Measurements from ENCODE around the gene GRAMD1B.

DNA sequence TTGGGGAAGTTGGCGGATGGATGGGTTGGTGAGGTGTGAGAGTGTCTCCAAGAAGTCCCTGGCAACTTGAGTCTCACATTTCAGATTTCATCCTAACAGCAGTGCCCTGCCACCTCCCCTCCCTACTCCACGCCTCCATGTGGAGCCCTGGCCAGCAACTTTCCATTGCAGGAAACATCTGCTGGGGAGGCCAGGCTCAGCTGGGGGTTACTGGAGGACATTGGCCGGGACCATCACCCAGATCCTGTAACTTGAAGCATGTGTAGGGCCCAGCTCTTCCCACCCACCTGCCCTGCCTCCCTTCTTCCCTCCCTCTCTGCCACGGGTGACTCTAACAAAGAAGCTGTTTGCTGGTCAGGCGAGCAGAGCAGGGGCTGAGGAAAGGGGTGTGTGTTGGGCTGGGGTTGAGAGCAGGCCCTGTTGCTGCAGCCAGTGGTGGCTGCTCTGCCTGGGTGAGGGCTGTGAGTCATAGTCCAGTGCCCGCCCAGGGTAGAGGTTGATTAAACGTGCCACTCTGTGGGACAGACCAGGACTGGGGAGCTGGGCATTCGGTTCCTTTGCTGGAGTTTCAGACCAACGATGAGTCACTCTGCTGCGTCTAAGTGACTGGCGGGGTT lies 160.3 kb downstream of the GRAMD1B start:
- no peak for TF ChIP-seq POLR2A (IDR thresholded peaks at IDR 0.05; ENCODE audit: low read length)
- TF ChIP-seq GATA1 (IDR thresholded peaks at IDR 0.05; ENCODE audit: low read depth, low read length), result no peak

All from erythroblast (primary cell).